GM21786 (cell line): Measurements from ENCODE around the gene FIGLA.
"Not testable (repeated sequence)": the region's sequence is repeated elsewhere in the genome, so short reads cannot be mapped to it uniquely, and the experiment has no call there.

Experiments
- ATAC-seq: cut with Tn5 transposase; IDR thresholded peaks from one replicate; pipeline ENCODE4 v1.9.1; 2021; ENCODE audit not compliant: unreplicated experiment

The FIGLA gene

GRCh38 chr2:70808983-70809958 lies 18.8 kb upstream of the FIGLA start:
- no peak for ATAC-seq

GRCh38 chr2:70807828-70808118 lies 17.3 kb upstream of the FIGLA start:
- ATAC-seq, result no peak

GRCh38 chr2:70807102-70807827 lies 16.8 kb upstream of the FIGLA start:
- ATAC-seq, result no peak

GRCh38 chr2:70806620-70807019 lies 16.2 kb upstream of the FIGLA start:
- no peak for ATAC-seq

- no peak for ATAC-seq
Observed at GRCh38 chr2:70806013-70806412, 15.6 kb upstream of the FIGLA start.

- ATAC-seq, result no peak
Observed at GRCh38 chr2:70801607-70802263, 11.3 kb upstream of the FIGLA start.

- ATAC-seq, result no peak
Observed at GRCh38 chr2:70799706-70800105, 9.3 kb upstream of the FIGLA start.

- ATAC-seq, result not testable (repeated sequence)
Observed at GRCh38 chr2:70797996-70798395, 7.6 kb upstream of the FIGLA start.

GRCh38 chr2:70797506-70797905 lies 7.1 kb upstream of the FIGLA start:
- no peak for ATAC-seq

- no peak for ATAC-seq
Observed at GRCh38 chr2:70796262-70796661, 5.8 kb upstream of the FIGLA start.

GRCh38 chr2:70795164-70795995 lies 4.9 kb upstream of the FIGLA start:
- no peak for ATAC-seq

- ATAC-seq, result no peak
Observed at GRCh38 chr2:70793450-70793849, 3.0 kb upstream of the FIGLA start.

GRCh38 chr2:70789304-70790135 lies 923 bp downstream of the FIGLA start:
- ATAC-seq, result no peak

GRCh38 chr2:70785137-70785911 lies 5.1 kb downstream of the FIGLA start:
- ATAC-seq, result no peak

GRCh38 chr2:70784320-70784719 lies 6.1 kb downstream of the FIGLA start:
- ATAC-seq, result no peak

GRCh38 chr2:70779911-70780545 lies 10.4 kb downstream of the FIGLA start:
- ATAC-seq, result no peak

- no peak for ATAC-seq
Observed at GRCh38 chr2:70779491-70779890, 11.0 kb downstream of the FIGLA start.

- no peak for ATAC-seq
Observed at GRCh38 chr2:70778676-70779075, 11.8 kb downstream of the FIGLA start.

- ATAC-seq, result no peak
Observed at GRCh38 chr2:70777450-70777849, 13.0 kb downstream of the FIGLA start.
